ENCODE measurements around the gene TIGD2. TPM values are rescaled to one million over a fixed set of nuclear protein-coding genes. Genes with fewer than 3 reads are reported as not detected.

The TIGD2 gene
- total RNA-seq, 2 donors from 2014 or later, result 3.6 to 5.7 TPM

GRCh38 chr4:89110541-89110985, 770 bp upstream of the TIGD2 start:
- Histone ChIP-seq H3K4me3 (peak overlapping the region; percentile 75), H3K27ac (peak overlapping the region; percentile 71), H3K36me3 (no peaks in the 10 kb centered on the region), H3K9me3 (no peaks in the 10 kb centered on the region), H3K9ac (ENCODE audit: low read depth in 2 of 2, low read length in 2 of 2) (peak overlapping the region; percentile 58 to 65), H3K27me3 (no peaks in the 10 kb centered on the region), H3K4me1 (no peaks in the 10 kb centered on the region)
- TF ChIP-seq CTCF (IDR thresholded peaks at IDR 0.05), result no peak
- DNase-seq, result no peak
- intact Hi-C loops (cut with DNase I), result no loop called here

GRCh38 chr4:89111833-89112563, 665 bp downstream of the TIGD2 start:
- peak; percentile 40 for DNase-seq
- Histone ChIP-seq H3K27ac (peak overlapping the region; percentile 71), H3K36me3 (no peaks in the 10 kb centered on the region), H3K4me3 (peak overlapping the region; percentile 75), H3K9ac (ENCODE audit: low read depth in 2 of 2, low read length in 2 of 2) (peak overlapping the region; percentile 74 to 79), H3K27me3 (no peaks in the 10 kb centered on the region), H3K4me1 (no peaks in the 10 kb centered on the region), H3K9me3 (no peaks in the 10 kb centered on the region)
- intact Hi-C loops (cut with DNase I), result no loop called here
- no peak for TF ChIP-seq CTCF (IDR thresholded peaks at IDR 0.05)

GRCh38 chr4:89113415-89113814, 2.1 kb downstream of the TIGD2 start:
- DNase-seq, result no peak
- intact Hi-C loops (cut with DNase I), result no loop called here
- Histone ChIP-seq H3K9ac (ENCODE audit: low read depth in 2 of 2, low read length in 2 of 2) (no peak overlapping the region), H3K36me3 (no peaks in the 10 kb centered on the region), H3K4me3 (no peak overlapping the region), H3K9me3 (no peaks in the 10 kb centered on the region), H3K27ac (no peak overlapping the region), H3K4me1 (no peaks in the 10 kb centered on the region), H3K27me3 (no peaks in the 10 kb centered on the region)
- TF ChIP-seq CTCF (IDR thresholded peaks at IDR 0.05), result no peak

- Histone ChIP-seq H3K27me3 (no peaks in the 10 kb centered on the region), H3K9me3 (no peaks in the 10 kb centered on the region), H3K4me3 (no peak overlapping the region), H3K36me3 (no peaks in the 10 kb centered on the region), H3K27ac (no peak overlapping the region), H3K9ac (ENCODE audit: low read depth in 2 of 2, low read length in 2 of 2) (no peak overlapping the region), H3K4me1 (no peaks in the 10 kb centered on the region)
- no peak for TF ChIP-seq CTCF (IDR thresholded peaks at IDR 0.05)
- DNase-seq, result no peak
- intact Hi-C loops (cut with DNase I), result no loop called here
Observed at GRCh38 chr4:89114100-89114499, 2.8 kb downstream of the TIGD2 start.

GRCh38 chr4:89117115-89117514, 5.8 kb downstream of the TIGD2 start:
- TF ChIP-seq CTCF (IDR thresholded peaks at IDR 0.05), result no peak
- intact Hi-C loops (cut with DNase I), result no loop called here
- H3K36me3 ChIP-seq, result no peaks in the 10 kb centered on the region
- no peaks in the 10 kb centered on the region for H3K9me3 ChIP-seq
- no peak overlapping the region for H3K9ac ChIP-seq (ENCODE audit: low read depth in 2 of 2, low read length in 2 of 2)
- no peaks in the 10 kb centered on the region for H3K27me3 ChIP-seq
- DNase-seq, result no peak
- H3K4me1 ChIP-seq, result no peaks in the 10 kb centered on the region
- no peak overlapping the region for H3K4me3 ChIP-seq
- H3K27ac ChIP-seq, result no peak overlapping the region
